ENCODE results near the gene CDC23. TPM values are rescaled to one million over a fixed set of nuclear protein-coding genes. Genes with fewer than 3 reads are reported as not detected.
"Not testable (repeated sequence)": the region's sequence is repeated elsewhere in the genome, so short reads cannot be mapped to it uniquely, and the experiment has no call there.

The CDC23 gene
- total RNA-seq, 4 donors from 2014 or later = 17.9 to 30.6 (median 22.2) TPM

- H3K4me3 ChIP-seq = no peak overlapping the region
- no peak overlapping the region for H3K27ac ChIP-seq
- TF ChIP-seq EP300 (IDR thresholded peaks at IDR 0.05) = no peak
- TF ChIP-seq POLR2A (IDR thresholded peaks at IDR 0.05) = no peak
- TF ChIP-seq POLR2AphosphoS5 (IDR thresholded peaks at IDR 0.05) = no peak
- no peak for TF ChIP-seq CTCF (IDR thresholded peaks at IDR 0.05)
- no peak for DNase-seq (ENCODE audit: low spot score in 2 of 2)
- no peaks in the 10 kb centered on the region for H3K27me3 ChIP-seq
- H3K4me1 ChIP-seq = no peaks in the 10 kb centered on the region
- peaks cover 99% of the 10 kb centered on the region for H3K36me3 ChIP-seq
- H3K9me3 ChIP-seq = no peaks in the 10 kb centered on the region
- 89% methylated on average over 4 of the region's 4 CpGs for WGBS
Observed at GRCh38 chr5:138160706-138161105, 52.4 kb downstream of the CDC23 start.

- WGBS = 84% methylated on average over 5 of the region's 5 CpGs
- no peaks in the 10 kb centered on the region for H3K27me3 ChIP-seq
- no peak for TF ChIP-seq POLR2A (IDR thresholded peaks at IDR 0.05)
- TF ChIP-seq EP300 (IDR thresholded peaks at IDR 0.05) = no peak
- no peak for TF ChIP-seq CTCF (IDR thresholded peaks at IDR 0.05)
- no peak for TF ChIP-seq POLR2AphosphoS5 (IDR thresholded peaks at IDR 0.05)
- no peak overlapping the region for H3K27ac ChIP-seq
- peaks cover 89% of the 10 kb centered on the region for H3K36me3 ChIP-seq
- H3K9me3 ChIP-seq = no peaks in the 10 kb centered on the region
- H3K4me1 ChIP-seq = no peaks in the 10 kb centered on the region
- DNase-seq (ENCODE audit: low spot score in 2 of 2) = no peak
- no peak overlapping the region for H3K4me3 ChIP-seq
Observed at GRCh38 chr5:138159666-138160065, 53.5 kb downstream of the CDC23 start.

- 81% methylated on average over 1 of the region's 1 CpG for WGBS
- Histone ChIP-seq H3K27me3 (no peaks in the 10 kb centered on the region), H3K9me3 (no peaks in the 10 kb centered on the region), H3K4me3 (no peak overlapping the region), H3K4me1 (no peaks in the 10 kb centered on the region), H3K36me3 (peaks cover 68% of the 10 kb centered on the region), H3K27ac (no peak overlapping the region)
- no peak for TF ChIP-seq EP300 (IDR thresholded peaks at IDR 0.05)
- no peak for TF ChIP-seq POLR2A (IDR thresholded peaks at IDR 0.05)
- no peak for TF ChIP-seq CTCF (IDR thresholded peaks at IDR 0.05)
- TF ChIP-seq POLR2AphosphoS5 (IDR thresholded peaks at IDR 0.05) = no peak
- no peak for DNase-seq (ENCODE audit: low spot score in 2 of 2)
Observed at GRCh38 chr5:138157626-138158025, 55.5 kb downstream of the CDC23 start.

GRCh38 chr5:138155977-138156376, 57.1 kb downstream of the CDC23 start:
- not testable (repeated sequence) for H3K27me3 ChIP-seq; H3K4me1 ChIP-seq; H3K9me3 ChIP-seq; H3K4me3 ChIP-seq; H3K27ac ChIP-seq; DNase-seq (ENCODE audit: low spot score in 2 of 2)
- WGBS = 97% methylated on average over 9 of the region's 9 CpGs
- peaks cover 52% of the 10 kb centered on the region for H3K36me3 ChIP-seq

- 48% methylated on average over 3 of the region's 3 CpGs for WGBS
- no peak overlapping the region for H3K27ac ChIP-seq
- no peak for TF ChIP-seq POLR2AphosphoS5 (IDR thresholded peaks at IDR 0.05)
- TF ChIP-seq EP300 (IDR thresholded peaks at IDR 0.05) = no peak
- no peak for TF ChIP-seq CTCF (IDR thresholded peaks at IDR 0.05)
- no peak for TF ChIP-seq POLR2A (IDR thresholded peaks at IDR 0.05)
- no peak for DNase-seq (ENCODE audit: low spot score in 2 of 2)
- H3K9me3 ChIP-seq = no peaks in the 10 kb centered on the region
- H3K4me1 ChIP-seq = no peaks in the 10 kb centered on the region
- no peaks in the 10 kb centered on the region for H3K27me3 ChIP-seq
- H3K4me3 ChIP-seq = no peak overlapping the region
- H3K36me3 ChIP-seq = no peaks in the 10 kb centered on the region
Observed at GRCh38 chr5:138149530-138149929, 63.6 kb downstream of the CDC23 start.

- Histone ChIP-seq H3K36me3 (no peaks in the 10 kb centered on the region), H3K4me1 (no peaks in the 10 kb centered on the region), H3K27me3 (no peaks in the 10 kb centered on the region), H3K9me3 (no peaks in the 10 kb centered on the region), H3K27ac (no peak overlapping the region), H3K4me3 (no peak overlapping the region)
- no peak for DNase-seq (ENCODE audit: low spot score in 2 of 2)
- TF ChIP-seq POLR2AphosphoS5 (IDR thresholded peaks at IDR 0.05) (no peak), CTCF (IDR thresholded peaks at IDR 0.05) (no peak), POLR2A (IDR thresholded peaks at IDR 0.05) (no peak), EP300 (IDR thresholded peaks at IDR 0.05) (no peak)
- WGBS = 25% methylated on average over 1 of the region's 1 CpG
Observed at GRCh38 chr5:138148811-138149210, 64.3 kb downstream of the CDC23 start.

GRCh38 chr5:138143578-138143977, 69.5 kb downstream of the CDC23 start:
- not testable (repeated sequence) for H3K27me3 ChIP-seq; H3K27ac ChIP-seq; H3K9me3 ChIP-seq; H3K4me3 ChIP-seq; H3K36me3 ChIP-seq; DNase-seq (ENCODE audit: low spot score in 2 of 2); H3K4me1 ChIP-seq
- 83% methylated on average over 6 of the region's 6 CpGs for WGBS

Measured in suprapubic skin (tissue), 4 donors.